Adipose tissue (tissue), 3 donors: Measurements from ENCODE around the gene ORC1. TPM values are rescaled to one million over a fixed set of nuclear protein-coding genes. Genes with fewer than 3 reads are reported as not detected.
"Not testable (repeated sequence)": the region's sequence is repeated elsewhere in the genome, so short reads cannot be mapped to it uniquely, and the experiment has no call there.

Experiments used
- H3K27ac ChIP-seq: one replicate; pipeline ENCODE4 v1.5.1; 2013; ENCODE audit warnings: low read depth, low read length
- WGBS, 3 donors: extraction: QIAGEN DNeasy Blood & Tissue Kit; methylation state at CpG; one replicate each; pipeline ENCODE4 v1.1.7; 2013; 5-methylcytosine and 5-hydroxymethylcytosine counted together
- polyA plus RNA-seq, 3 donors: library from polyadenylated mRNA; stranded (reverse); fragments of 200-250 nt; gene quantifications; one replicate each; pipeline ENCODE4 v1.2.3, GENCODE V29; 2013
- donor health status: healthy with polysubstance abuse.
- donor health status: Bipolar disorder and iron deficiency.
- donor health status: healthy.

ORC1 gene
- polyA plus RNA-seq, 3 donors: 0.19 to 0.34 (median 0.30) TPM

DNA sequence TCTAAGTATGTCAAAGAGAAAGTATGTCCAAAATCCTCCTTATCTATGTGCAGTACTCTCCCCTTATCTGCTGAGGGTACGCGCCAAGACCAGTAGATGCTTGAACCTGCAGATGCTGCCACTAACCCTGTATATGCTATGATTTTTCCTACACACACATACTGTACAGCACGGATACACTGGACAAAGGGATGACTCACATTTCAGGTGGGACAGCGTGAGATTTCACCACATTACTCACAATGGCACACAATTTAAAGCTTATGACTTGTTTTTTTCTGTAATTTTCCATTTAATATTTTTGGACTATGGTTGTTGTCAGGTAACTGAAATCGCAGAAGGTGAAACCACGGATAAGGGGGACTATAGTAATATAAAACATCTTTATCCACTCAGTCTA lies 4.1 kb downstream of the ORC1 start:
- no peak overlapping the region for H3K27ac ChIP-seq
- 89 to 98% (median 97%) methylated on average over 6 of the region's 6 CpGs for WGBS, 3 donors

DNA sequence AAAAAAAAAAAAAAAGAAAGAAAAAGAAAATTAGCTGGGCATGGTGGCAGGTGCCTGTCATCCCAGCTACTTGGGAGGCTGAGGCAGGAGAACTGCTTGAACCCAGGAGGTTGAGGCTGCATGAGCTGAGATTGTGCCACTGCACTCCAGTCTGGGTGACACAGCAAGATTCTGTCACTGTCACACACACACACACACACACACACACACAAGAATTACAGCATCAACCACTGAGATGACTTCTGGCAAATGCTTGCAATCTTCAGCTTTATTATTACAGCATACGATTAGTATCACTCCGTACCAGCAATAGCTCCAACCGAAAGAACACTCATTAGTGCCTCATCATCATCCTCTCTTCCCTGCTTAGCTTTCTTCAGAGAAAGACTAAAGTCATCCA lies 4.6 kb downstream of the ORC1 start:
- H3K27ac ChIP-seq: no peak overlapping the region
- WGBS, 3 donors: 87 to 97% (median 96%) methylated on average over 3 of the region's 3 CpGs

DNA sequence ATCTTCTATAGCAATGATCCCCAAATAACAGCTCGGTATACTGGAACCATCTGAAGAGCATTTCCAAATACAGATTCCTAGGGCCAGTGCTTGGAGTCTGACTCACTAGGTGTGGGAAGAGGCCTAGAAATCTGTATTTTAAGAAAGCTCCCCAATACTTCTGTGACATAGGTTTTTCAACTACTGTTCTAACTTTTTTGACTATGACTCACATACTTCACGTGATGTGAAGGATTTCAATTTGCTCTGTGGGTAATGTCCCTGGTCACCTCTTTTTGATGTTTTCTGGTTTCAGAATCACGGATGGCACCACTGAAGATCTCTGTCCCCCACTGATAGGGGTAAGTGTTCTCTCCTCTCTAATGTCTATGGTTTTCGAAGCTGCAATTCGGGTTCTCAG lies 11.0 kb downstream of the ORC1 start:
- H3K27ac ChIP-seq: no peak overlapping the region
- 94 to 97% (median 96%) methylated on average over 5 of the region's 5 CpGs for WGBS, 3 donors

DNA sequence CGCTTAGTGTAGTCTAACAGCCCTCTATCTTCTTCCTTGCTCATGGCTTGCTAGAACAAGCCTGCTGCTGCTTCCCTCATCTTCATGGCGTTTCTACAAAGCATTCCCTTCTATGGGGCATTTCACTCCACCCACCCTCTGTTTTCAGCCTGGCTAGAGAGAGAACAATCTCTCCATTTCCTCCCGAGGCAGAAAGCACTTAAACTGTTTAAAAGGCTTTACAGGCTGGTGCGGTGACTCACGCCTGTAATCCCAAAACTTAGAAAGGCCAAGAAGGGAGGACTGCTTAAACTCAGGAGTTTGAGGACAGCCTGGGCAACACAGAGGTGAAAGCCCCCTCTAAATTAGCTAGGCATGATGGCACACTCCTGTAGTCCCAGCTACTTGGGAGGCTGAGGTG lies 17.8 kb downstream of the ORC1 start:
- H3K27ac ChIP-seq: no peak overlapping the region
- WGBS, 3 donors: 86 to 89% (median 89%) methylated on average over 5 of the region's 5 CpGs

DNA sequence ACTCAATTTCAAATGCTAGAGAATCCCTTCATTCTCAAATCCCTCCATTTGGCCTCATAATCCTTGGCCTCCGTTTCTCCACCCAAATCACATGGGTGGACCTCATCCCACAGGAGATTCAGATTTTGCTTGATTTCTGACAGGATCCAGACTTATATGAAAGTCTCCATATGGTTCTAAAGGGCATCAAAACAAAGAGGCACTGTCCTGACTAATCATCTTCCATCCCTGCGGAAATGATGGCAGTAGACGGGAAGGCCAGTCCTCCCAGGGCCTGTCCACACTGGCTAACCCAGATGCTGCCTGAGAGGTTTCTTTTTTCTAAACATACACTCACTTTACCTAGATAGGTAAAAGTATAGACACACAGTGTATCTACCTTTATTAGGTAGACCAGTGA lies 18.8 kb downstream of the ORC1 start:
- 96 to 97% (median 97%) methylated on average over 3 of the region's 3 CpGs for WGBS, 3 donors
- no peak overlapping the region for H3K27ac ChIP-seq

DNA sequence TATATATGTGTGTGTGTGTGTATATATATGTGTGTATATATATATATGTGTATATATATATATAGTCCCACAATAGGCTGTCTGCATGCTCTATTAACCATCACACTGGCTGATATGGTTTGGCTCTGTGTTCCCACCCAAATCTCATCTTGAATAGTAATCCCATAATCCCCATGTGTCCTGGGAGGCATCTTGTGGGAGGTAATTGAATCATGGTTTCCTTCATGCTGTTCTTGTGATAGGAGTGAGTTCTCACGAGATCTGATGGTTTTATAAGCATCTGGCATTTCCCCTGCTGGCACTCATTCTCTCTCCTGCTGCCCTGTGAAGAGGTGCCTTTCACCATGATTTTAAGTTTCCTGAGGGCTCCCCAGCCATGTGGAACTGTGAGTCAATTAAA lies 34.4 kb downstream of the ORC1 start:
- not testable (repeated sequence) for H3K27ac ChIP-seq
- WGBS, 3 donors: 67 to 81% (median 68%) methylated on average over 1 of the region's 1 CpG

DNA sequence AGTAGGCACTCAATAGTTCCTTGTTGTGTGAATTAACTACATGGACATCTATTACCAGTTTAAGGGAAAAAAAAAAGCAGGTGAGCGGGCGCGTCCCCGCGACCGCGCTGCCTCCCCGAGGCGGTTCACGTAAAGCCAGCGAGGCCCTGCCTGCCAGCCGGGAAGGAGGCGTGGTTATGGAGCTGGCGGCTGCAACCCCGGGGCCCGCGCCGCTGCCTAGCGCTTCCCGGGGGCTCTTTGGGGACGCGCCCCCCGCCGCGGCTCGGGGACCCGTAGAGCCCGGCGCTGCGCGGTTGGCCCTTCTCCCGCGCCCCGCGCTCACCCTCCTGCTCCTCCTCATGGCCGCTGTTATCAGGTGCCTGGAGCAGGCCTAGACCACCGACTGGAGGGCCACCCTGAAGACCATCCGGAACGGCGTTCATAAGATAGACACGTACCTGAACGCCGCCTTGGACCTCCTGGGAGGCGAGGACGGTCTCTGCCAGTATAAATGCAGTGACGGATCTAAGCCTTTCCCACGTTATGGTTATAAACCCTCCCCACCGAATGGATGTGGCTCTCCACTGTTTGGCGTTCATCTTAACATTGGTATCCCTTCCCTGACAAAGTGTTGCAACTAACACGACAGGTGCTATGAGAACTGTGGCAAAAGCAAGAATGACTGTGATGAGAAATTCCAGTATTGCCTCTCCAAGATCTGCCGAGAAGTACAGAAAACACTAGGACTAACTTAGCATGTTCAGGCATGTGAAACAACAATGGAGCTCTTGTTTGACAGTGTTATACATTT lies 35.6 kb downstream of the ORC1 start:
- 4 to 9% (median 8%) methylated on average over 49 to 51 of the region's 51 CpGs for WGBS, 3 donors
- no peak overlapping the region for H3K27ac ChIP-seq

DNA sequence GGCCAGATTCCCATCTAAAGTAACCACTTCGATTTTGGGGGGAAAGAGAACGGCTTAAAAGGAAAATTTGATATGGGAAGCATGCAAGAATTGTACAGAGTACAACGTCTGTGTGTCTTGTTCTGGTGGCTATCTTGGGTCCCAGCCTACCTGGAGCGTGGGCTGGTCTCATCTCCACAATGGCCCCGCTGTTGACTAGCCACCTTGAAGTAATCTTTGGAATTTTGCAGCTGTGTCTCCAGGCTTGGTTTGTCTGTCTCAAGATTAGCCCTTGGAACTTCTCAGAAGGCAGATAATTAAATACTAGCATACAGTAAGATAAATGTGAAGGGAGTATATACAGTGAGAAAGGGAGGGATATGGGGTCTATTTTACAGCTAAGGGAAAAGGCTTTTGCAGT lies 37.0 kb downstream of the ORC1 start:
- WGBS, 3 donors: 87 to 91% (median 91%) methylated on average over 5 of the region's 5 CpGs
- no peak overlapping the region for H3K27ac ChIP-seq

DNA sequence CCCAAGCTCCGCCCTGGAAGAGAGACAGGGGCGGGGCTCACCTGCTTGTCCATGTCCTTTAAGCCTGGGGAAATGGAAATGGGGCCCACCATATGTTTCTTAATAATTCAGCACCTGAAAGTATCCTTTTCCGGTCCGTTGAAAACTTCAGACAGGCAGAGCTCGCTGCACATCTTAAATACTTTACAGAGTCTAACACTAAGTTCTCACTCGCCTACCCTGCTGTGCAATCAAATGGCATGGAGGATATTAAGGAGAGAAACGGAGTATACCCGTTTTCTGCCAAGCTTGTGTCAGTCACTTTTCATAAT lies 37.8 kb downstream of the ORC1 start:
- WGBS, 3 donors: 10 to 20% (median 17%) methylated on average over 8 of the region's 8 CpGs
- no peak overlapping the region for H3K27ac ChIP-seq

DNA sequence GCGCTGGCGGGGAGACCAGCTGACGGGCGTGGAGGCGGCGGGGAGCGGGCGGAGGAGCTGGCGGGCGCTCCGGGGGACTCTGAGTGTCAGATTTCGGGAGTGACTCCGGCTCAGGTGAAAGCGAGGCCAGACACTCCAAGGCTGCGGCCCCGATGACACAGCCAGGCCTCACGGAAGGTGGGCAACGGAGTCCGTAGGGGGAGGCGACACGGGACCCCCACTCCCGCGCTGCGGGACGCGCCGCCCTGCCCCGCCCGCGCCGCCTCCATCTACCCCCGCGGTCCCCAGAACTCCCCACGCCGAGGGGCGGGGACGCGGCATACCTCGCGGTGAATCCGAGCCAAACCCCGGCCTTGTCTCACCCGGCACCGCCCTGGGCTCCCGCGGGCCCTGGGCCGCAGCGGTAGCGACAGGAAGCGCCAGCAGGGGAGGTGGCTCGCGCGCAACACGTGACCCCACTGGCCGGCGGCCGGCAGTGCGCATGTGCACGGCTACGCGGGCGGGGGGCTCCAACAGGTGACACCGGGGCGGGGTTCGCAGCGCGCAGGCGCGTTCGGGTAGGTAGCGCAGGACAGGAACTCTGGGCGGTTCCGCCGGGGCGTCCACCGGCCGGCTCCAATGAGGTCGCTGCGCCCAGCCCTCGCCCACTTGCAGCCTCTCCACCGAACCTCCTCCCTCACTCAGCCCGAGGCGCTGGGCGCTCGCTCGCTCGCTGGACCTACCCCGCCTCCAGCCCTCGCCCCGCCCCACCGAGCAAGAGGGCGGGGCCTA lies 38.3 kb downstream of the ORC1 start, which contains the start of gene CC2D1B:
TSS of gene CC2D1B (minus strand) at position 460 of the 771 bp plus-strand sequence. CDS start 1,585 bp downstream, outside the sequence.
- no peak within 1 kb of the TSS for H3K27ac ChIP-seq
- 0 to 1% (median 0%) methylated on average over 61 to 92 of the region's 92 CpGs for whole genome bisulfite sequencing, 3 donors

DNA sequence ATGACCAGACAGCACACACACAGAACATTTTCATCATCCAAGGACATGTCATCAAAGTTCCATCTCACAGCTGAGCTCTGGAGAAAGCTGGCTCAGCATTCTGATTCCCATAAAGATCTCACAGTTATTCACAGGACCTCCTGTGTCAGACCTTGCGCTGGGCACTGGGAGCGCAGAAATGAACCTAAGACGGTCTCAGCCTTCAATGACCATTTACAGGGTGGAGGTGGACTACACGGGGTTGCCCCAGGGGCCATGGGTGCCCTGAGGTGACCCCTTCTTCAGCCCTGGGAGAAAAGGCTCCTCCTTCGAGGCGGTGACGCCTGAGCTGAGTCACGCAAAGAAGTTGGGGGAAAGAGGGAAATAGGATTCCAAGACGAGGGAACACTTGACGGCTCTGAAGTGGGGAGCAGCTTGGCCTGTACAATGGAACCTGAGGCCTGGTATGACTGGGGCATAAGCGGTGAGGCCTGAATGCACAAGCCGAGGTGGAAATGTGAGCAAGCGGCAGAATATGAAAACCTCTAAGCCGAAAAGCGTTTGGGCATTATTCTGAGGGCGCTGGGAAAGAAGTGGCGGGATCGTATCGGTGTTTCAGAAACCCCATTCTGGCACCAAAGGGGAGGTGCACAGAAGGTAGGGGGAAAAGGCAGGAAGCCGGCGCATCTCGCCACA lies 39.0 kb downstream of the ORC1 start:
- 6 to 9% (median 8%) methylated on average over 22 of the region's 22 CpGs for WGBS, 3 donors
- H3K27ac ChIP-seq: no peak overlapping the region

DNA sequence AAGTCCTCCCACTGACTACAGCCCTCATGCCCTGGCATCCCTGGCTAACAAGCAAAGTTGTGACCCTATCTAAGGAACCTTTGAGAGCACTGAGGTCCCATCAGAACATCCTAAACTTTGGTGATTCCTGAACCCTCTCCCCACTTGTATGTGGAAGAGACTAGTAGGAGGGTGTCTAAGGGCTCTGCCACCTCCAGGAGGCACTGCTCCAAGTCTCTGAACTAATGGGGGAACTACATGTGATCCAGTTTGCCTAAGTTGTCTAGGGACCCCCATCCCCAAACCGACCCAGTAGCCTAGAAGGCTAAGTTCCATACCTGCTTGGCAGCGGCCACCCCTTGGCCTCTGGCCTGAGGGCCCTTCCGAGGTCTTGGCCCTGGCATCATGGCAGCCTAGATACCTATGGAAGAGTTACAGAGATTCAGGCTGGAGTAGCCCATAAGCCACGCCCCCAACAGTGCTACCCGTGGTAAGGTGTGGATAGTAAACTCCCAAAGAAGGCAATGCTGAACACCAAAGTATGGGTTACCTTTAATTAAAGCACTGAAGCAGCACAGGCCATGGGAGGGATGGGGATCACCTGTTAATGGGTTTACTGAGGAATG lies 39.9 kb downstream of the ORC1 start:
- 76 to 88% (median 85%) methylated on average over 5 of the region's 5 CpGs for WGBS, 3 donors
- H3K27ac ChIP-seq: no peak overlapping the region

DNA sequence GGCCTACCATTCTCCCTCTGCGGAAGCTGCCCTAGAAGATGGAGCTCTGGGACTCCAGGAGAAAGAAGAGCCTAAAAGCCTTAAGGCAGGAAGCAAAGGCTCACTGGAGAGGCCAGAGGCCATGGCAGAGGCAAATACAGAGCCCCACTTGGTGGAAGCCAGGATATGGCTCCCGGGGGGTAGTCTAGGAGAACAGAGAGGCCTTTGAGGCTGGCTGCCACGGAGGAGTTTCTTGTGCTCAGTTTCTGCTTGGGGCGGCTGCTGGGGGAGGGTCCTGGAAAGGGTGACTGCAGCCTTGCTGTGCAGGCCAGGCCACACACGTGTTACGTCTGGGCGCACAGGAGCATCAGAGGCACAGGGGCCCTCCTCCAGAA lies 43.6 kb downstream of the ORC1 start:
- 89 to 94% (median 91%) methylated on average over 7 of the region's 7 CpGs for WGBS, 3 donors
- H3K27ac ChIP-seq: no peak overlapping the region

DNA sequence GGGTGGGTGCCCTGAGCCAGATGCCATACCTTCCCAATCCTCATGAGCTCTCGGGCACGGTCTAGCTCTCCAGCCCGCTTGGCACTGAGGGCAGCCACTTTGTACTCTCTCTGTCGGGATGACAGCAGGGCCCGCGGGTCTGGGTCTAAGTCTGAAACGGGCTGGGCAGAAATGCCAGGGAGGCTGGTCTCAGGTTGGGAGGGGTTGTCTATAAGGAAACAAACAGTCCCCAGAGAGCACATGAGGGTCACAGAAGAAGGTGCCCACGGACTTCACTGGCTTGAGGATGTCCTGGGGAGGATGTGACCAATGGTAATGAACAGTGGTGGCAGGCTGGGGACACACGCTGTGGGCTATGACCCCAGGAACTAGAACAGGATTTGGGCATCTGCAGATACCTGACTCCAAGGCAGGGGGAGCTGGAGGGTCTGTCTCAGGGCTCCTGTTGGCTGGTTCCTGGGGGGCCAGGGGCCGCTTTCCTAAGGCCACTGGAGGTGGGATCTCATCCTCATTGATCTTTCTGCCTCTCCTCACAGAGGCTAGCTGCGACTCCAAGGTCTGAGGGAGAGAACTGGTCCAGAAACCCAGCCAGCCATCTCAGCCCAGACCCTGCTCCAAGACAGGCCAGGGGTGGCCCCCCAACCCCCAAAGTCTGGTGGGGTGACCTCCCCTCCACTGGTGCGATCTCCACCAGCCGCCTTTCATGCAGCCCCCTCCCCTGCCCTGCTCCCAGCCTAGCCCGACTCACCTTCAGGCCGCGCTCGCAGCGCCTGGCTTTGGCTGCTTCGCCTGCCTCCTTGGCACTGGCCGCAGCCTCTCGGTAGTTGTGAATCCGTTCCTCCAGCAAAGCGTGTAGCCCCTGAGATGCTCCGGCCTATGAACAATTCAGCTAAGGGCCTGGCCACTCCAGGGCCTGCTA lies 44.3 kb downstream of the ORC1 start:
- 93 to 96% (median 95%) methylated on average over 24 of the region's 24 CpGs for WGBS, 3 donors

DNA sequence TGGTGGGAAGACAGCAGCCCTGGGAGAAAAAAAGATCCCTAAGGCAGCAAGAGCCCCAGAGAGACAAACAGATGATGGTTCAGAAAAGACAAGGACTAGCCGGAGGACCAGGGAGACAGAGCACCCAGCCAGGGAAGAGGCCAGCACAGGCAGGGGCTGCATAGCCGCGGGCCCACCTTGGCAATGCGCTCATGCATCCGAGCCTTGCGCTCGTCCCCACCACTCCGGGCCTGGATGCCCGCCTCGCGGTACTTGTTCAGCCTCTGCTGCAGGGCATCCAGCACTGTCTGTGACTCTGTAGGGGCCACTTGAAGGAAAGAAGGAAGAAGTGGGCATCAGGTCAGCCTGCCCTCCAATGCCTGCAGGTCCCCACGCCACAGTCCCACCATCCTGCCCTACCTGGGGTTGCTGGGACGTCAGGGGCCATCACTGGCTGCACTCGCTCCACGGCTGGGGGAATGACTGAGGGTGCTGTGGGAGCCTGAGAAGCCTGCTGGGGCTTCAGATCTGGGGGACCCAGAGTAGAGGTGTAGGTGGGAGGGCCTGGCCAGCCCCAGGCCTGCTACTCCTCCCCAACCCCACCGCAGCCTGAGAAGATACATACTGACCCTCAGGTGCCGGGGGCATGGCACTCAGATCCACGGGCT lies 45.2 kb downstream of the ORC1 start:
- 94 to 97% (median 96%) methylated on average over 18 of the region's 18 CpGs for WGBS, 3 donors

More for the DNA sequence above, 44.3 kb downstream of the ORC1 start:
- no peak overlapping the region for H3K27ac ChIP-seq

DNA sequence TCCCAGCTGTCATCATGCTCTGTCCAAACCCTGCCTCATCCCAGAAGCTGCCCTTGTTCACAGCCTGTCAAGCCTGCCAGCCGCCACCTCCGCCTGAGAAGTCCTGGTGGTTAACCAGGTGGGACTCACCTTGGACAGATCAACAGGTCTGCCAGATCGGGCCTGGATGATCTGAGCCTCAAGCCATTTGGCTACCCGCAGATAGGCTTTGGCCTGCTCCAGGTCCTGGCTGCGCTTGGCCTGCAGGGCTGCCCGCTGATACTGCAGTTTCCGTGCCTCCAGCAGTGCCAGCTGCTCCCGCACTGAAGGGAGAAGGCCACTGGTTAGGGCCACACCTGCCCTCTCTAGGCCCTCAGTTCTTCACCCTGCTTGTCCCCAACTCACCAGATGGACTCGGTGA lies 46.8 kb downstream of the ORC1 start:
- 89 to 97% (median 96%) methylated on average over 9 of the region's 9 CpGs for WGBS, 3 donors
- H3K27ac ChIP-seq: no peak overlapping the region

More for the DNA sequence above, 45.2 kb downstream of the ORC1 start:
- H3K27ac ChIP-seq: no peak overlapping the region

DNA sequence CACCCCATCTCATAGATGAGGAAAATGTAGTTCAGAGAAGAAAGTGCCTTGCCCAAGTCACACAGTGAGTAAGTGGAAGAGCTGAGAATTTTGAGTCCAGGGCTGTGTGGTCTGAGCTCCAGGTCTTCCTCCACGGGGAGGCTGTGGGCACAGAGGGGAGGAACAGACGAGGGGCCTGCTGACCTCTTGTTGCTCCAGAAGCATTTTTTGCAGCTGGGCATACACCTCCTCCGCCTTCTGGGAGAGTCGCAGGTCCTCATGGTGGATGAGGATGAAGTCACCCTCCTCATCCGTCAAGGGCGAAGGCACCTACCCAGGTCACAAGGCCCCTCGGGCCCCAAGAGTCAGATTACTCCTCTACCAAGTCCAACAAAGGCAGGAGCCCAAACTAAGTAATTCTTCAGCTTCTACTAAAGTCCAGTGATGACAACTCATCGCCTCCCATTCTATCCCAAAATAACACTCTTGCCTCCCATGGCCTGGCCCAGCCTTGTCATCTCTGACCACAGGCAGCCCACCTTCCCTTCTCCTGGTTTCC lies 47.3 kb downstream of the ORC1 start:
- 88 to 96% (median 94%) methylated on average over 8 of the region's 8 CpGs for WGBS, 3 donors
- no peak overlapping the region for H3K27ac ChIP-seq
